NCI-H1417 treated with DMSO at 0.1 percent for 48 hours (cell line): Measurements from ENCODE around the gene CORO1A.
"Not testable (repeated sequence)": the region's sequence is repeated elsewhere in the genome, so short reads cannot be mapped to it uniquely, and the experiment has no call there.

Source experiments
- DNase-seq: peaks from one replicate; lab custom pipeline; 2025; lab: John Stamatoyannopoulos, UW

The CORO1A gene

GRCh38 chr16:30170145-30170544 lies 13.3 kb upstream of the CORO1A start:
- not testable (repeated sequence) for DNase-seq

- no peak for DNase-seq
These were observed 10.3 kb upstream of the CORO1A start for GRCh38 chr16:30173054-30173453.

GRCh38 chr16:30176876-30177275 lies 6.5 kb upstream of the CORO1A start:
- DNase-seq: not testable (repeated sequence)

- no peak for DNase-seq
These were observed 4.2 kb upstream of the CORO1A start for GRCh38 chr16:30179195-30179594.

GRCh38 chr16:30179931-30180330 lies 3.5 kb upstream of the CORO1A start:
- no peak for DNase-seq

GRCh38 chr16:30180741-30181140 lies 2.7 kb upstream of the CORO1A start:
- DNase-seq: no peak

- peak; percentile 15 for DNase-seq
These were observed 891 bp downstream of the CORO1A start for GRCh38 chr16:30184096-30184890.

- DNase-seq: no peak
These were observed 1.7 kb downstream of the CORO1A start for GRCh38 chr16:30184891-30185682.

GRCh38 chr16:30185683-30186421 lies 2.5 kb downstream of the CORO1A start:
- no peak for DNase-seq

- DNase-seq: no peak
These were observed 3.0 kb downstream of the CORO1A start for GRCh38 chr16:30186444-30186781.

GRCh38 chr16:30186782-30187555 lies 3.6 kb downstream of the CORO1A start:
- no peak for DNase-seq

GRCh38 chr16:30187556-30187865 lies 4.1 kb downstream of the CORO1A start:
- DNase-seq: no peak

- no peak for DNase-seq
These were observed 4.7 kb downstream of the CORO1A start for GRCh38 chr16:30187971-30188561.

- not testable (repeated sequence) for DNase-seq
These were observed 7.8 kb downstream of the CORO1A start for GRCh38 chr16:30191158-30191557.

- not testable (repeated sequence) for DNase-seq
These were observed 9.7 kb downstream of the CORO1A start for GRCh38 chr16:30193098-30193497.

GRCh38 chr16:30193615-30194014 lies 10.2 kb downstream of the CORO1A start, which contains the start of the genes BOLA2B and SLX1A:
BOLA2B (minus strand) TSS chr16:30193666; CDS start chr16:30193595, 71 bp downstream.
SLX1A (plus strand) TSS chr16:30193875; CDS start chr16:30194085, 210 bp downstream.
- DNase-seq: not testable (repeated sequence)

GRCh38 chr16:30194172-30194925 lies 10.9 kb downstream of the CORO1A start:
- DNase-seq: not testable (repeated sequence)

- DNase-seq: not testable (repeated sequence)
These were observed 13.6 kb downstream of the CORO1A start for GRCh38 chr16:30197001-30197400.

- DNase-seq: not testable (repeated sequence)
These were observed 15.6 kb downstream of the CORO1A start, which contains the start of gene SULT1A3 for GRCh38 chr16:30199049-30199448. SULT1A3 (plus strand) TSS chr16:30199255; CDS start chr16:30200729, 1,474 bp downstream.

- DNase-seq: not testable (repeated sequence)
These were observed 16.4 kb downstream of the CORO1A start for GRCh38 chr16:30199608-30200343.
